AG09319 (cell line): ENCODE measurements around the gene ADAMTSL3.

Experiments
- DNase-seq: peaks from one replicate; pipeline ENCODE4 v3.0.0-alpha.2; 2010; ENCODE audit warnings: low read depth; ENCODE audit errors: extremely low read depth
- TF ChIP-seq, protein P1 (sequence below): IDR thresholded peaks from 2 replicates; pipeline ENCODE4 v1.5.1; 2011; ENCODE audit warnings: low read depth, mild to moderate bottlenecking, inconsistent platforms, low read length, moderate library complexity

ADAMTSL3 gene

DNA sequence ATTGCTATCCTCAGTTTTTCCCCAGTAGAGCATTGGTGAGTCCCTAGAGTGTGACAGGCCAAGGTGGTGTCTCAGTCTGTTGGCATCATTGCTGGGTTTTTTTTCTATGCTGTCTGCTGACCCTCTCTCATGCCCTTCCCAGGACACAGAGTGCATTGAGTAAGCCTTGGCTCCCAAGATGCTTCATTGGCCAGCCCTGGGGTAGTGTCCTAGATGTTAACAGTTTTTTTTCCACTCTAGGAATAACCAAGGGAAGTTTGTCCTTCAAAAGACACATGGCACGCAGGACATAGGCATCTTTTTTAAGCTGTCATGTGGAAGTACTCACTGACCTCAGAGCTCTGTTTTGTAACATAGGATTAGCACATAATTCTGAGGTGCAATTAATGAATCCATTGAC lies 19.5 kb downstream of the ADAMTSL3 start:
- DNase-seq, result no peak
- TF ChIP-seq, protein P1, sequence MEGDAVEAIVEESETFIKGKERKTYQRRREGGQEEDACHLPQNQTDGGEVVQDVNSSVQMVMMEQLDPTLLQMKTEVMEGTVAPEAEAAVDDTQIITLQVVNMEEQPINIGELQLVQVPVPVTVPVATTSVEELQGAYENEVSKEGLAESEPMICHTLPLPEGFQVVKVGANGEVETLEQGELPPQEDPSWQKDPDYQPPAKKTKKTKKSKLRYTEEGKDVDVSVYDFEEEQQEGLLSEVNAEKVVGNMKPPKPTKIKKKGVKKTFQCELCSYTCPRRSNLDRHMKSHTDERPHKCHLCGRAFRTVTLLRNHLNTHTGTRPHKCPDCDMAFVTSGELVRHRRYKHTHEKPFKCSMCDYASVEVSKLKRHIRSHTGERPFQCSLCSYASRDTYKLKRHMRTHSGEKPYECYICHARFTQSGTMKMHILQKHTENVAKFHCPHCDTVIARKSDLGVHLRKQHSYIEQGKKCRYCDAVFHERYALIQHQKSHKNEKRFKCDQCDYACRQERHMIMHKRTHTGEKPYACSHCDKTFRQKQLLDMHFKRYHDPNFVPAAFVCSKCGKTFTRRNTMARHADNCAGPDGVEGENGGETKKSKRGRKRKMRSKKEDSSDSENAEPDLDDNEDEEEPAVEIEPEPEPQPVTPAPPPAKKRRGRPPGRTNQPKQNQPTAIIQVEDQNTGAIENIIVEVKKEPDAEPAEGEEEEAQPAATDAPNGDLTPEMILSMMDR, result no peak

GRCh38 chr15:83682476-83683088 lies 28.7 kb downstream of the ADAMTSL3 start:
- TF ChIP-seq, protein P1, result no peak
- no peak for DNase-seq

GRCh38 chr15:83685916-83686332 lies 32.0 kb downstream of the ADAMTSL3 start:
- TF ChIP-seq, protein P1, result no peak
- no peak for DNase-seq

DNA sequence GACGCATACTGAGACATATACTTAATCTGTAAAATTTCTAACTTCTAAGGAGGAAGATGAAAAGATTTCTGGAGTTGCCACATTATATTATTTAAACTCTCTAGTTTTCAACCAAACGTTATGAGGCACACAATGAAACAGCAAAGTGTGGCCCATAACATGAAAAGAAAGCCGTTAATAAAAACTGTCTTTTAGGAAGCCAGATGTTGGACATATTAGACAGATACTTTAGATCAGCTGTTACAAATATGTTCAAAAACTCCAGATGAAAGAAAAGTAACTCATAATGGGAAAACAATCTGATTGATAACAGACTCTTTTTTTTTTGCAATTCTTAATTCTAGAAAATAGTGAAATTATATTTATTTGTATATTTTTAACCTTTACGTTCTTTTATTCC lies 34.3 kb downstream of the ADAMTSL3 start:
- DNase-seq, result no peak
- TF ChIP-seq, protein P1, result no peak

DNA sequence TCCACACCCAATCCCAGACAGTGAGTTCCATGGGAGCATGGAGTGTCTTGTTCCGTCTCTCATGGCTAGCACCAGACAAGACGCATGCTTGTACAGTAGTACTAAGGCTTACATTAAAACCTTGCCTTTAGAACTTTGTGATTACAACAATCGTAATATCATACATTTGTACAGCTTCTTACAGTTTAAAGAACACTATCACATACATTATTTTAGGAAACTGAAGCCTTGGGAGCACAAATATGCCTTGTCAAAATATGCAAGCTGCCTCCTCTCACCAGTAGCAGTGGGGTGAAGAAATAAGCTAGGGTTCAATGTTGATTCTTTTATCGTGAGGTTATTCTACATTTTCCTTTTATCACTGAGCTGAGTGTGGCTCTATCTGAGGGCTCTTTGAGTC lies 36.8 kb downstream of the ADAMTSL3 start:
- no peak for DNase-seq

GRCh38 chr15:83692746-83693581 lies 39.0 kb downstream of the ADAMTSL3 start:
- TF ChIP-seq, protein P1, result no peak
- DNase-seq, result no peak

More for the DNA sequence above, 36.8 kb downstream of the ADAMTSL3 start:
- TF ChIP-seq, protein P1, result no peak

DNA sequence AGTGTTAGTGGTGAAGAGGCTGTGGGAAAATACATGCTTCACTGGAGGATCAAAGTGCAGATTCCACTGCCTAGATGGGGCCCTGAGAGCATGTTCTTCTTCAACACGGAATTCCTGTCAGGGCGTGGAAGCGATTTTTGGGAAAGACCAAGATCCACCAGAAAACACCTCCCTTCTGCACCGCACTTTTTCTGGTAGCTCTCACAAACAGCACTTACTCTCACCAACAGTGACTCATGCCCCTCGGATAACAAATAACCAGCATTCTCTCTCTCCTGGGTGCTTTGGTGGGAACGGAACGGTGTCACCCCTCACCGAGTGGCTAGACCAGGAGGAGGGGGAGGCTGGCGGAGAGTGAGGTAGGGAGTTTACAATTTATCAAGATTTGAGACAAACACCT lies 40.1 kb downstream of the ADAMTSL3 start:
- DNase-seq, result no peak
- TF ChIP-seq, protein P1, result no peak
